NT2/D1 (cell line): Measurements from ENCODE around the gene RHBDD1.

Experiments
- DNase-seq: peaks from one replicate; pipeline ENCODE4 v3.0.0-alpha.2; 2011; ENCODE audit warnings: low read depth, low spot score
- H3K27me3 ChIP-seq: 2 replicates; pipeline ENCODE4 v1.6.0; 2011; ENCODE audit warnings: mild to moderate bottlenecking; ENCODE audit not compliant: insufficient read length, insufficient read depth
- H3K36me3 ChIP-seq: 2 replicates; pipeline ENCODE4 v1.6.1; 2011; ENCODE audit warnings: mild to moderate bottlenecking, low read length, mixed read lengths; ENCODE audit not compliant: insufficient read depth, insufficient read length
- H3K4me1 ChIP-seq: 2 replicates; pipeline ENCODE4 v1.5.1; 2011; ENCODE audit not compliant: insufficient read depth, insufficient read length
- H3K4me3 ChIP-seq: 2 replicates; pipeline ENCODE4 v1.5.1; 2011; ENCODE audit warnings: low read depth; ENCODE audit not compliant: insufficient read length
- H3K9ac ChIP-seq: 2 replicates; pipeline ENCODE4 v1.6.0; 2011; ENCODE audit warnings: low read depth; ENCODE audit not compliant: insufficient read length
- H3K9me3 ChIP-seq: 2 replicates; pipeline ENCODE4 v1.5.1; 2011; ENCODE audit warnings: mild to moderate bottlenecking, low read length; ENCODE audit not compliant: insufficient read depth
- SUZ12 ChIP-seq: IDR thresholded peaks from 2 replicates; pipeline ENCODE4 v1.6.1; 2011; ENCODE audit not compliant: insufficient read length, insufficient read depth; ENCODE audit errors: extremely low read depth
- YY1 ChIP-seq: IDR thresholded peaks from 2 replicates; pipeline ENCODE4 v1.6.1; 2011; ENCODE audit not compliant: insufficient read length, insufficient read depth
- ZNF274 ChIP-seq: IDR thresholded peaks from 2 replicates; pipeline ENCODE4 v1.6.1; 2011; ENCODE audit warnings: mild to moderate bottlenecking, low read depth, low read length

RHBDD1 gene

DNA sequence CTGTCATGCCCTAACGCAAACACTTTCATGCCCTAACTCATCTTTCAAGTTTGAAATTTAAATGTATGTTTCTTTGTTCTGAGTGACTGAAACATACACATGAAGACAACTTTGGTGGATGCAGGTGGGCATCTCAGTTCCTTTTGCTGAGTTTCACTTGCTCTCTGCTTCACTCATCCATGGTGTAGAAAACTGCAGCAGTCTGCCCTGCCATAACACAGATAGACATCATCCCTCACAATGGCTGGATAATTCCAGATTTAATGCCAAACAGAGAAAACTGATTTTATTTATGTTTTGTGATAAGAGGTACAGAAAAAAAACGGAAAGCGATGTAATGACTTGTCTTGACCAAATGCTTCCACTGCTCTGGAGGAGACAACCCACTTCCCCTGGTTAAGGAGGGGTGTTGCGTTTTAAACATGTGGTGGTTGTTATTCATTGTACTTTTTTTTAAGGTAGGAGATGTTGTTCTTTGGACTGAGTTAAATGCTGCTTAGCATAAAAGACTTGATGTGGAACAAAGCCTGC lies 70.4 kb downstream of the RHBDD1 start:
- Histone ChIP-seq H3K4me1 (no peaks in the 10 kb centered on the region), H3K4me3 (no peak overlapping the region)
- TF ChIP-seq YY1 (no peak), ZNF274 (no peak), SUZ12 (no peak)

DNA sequence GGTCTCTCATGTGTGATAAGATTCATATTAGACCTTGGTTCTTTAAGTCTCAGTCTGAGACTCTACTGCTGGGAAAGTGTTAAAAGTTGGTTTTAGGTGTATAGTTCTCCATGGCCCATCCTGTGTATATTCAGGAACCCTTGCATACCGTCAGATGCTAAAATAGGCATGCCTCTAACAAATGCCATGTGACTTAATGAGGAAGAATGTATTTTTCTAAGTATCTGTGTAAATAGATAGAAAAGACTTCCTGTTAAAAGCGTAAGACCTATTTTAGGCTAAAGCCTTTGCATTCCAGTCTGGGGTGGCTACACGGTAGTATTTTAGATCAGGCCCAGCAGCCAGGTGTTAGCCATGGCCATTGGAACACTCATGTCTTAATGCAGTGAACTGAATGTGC lies 73.3 kb downstream of the RHBDD1 start:
- Histone ChIP-seq H3K36me3 (no peaks in the 10 kb centered on the region), H3K9ac (no peak overlapping the region), H3K4me1 (no peaks in the 10 kb centered on the region), H3K4me3 (no peak overlapping the region), H3K9me3 (no peaks in the 10 kb centered on the region), H3K27me3 (no peaks in the 10 kb centered on the region)
- no peak for TF ChIP-seq ZNF274
- no peak for TF ChIP-seq YY1
- no peak for TF ChIP-seq SUZ12
- no peak for DNase-seq

More for the DNA sequence above, 70.4 kb downstream of the RHBDD1 start:
- no peaks in the 10 kb centered on the region for H3K27me3 ChIP-seq
- H3K9ac ChIP-seq = no peak overlapping the region
- DNase-seq = no peak
- no peaks in the 10 kb centered on the region for H3K36me3 ChIP-seq
- no peaks in the 10 kb centered on the region for H3K9me3 ChIP-seq

DNA sequence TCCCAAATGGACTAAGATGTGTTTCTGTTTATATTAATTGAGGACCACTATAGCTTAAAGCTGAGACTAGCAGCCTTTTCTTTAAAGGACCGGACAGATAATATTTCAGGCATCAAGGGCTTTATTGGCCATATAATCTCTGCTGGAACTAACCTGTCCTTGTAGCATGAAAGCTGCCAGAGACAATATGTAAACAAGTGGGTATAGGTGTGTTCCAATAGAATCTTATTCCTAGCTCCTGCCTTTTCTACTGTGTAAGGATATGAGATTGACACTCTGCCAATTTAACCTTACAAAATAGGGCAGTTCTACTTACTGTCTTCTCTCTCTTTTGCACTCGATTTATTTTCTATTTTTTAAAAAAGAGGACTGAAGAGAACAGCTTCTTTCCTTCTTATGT lies 74.0 kb downstream of the RHBDD1 start:
- Histone ChIP-seq H3K9ac (no peak overlapping the region), H3K9me3 (no peaks in the 10 kb centered on the region), H3K36me3 (no peaks in the 10 kb centered on the region), H3K27me3 (no peaks in the 10 kb centered on the region), H3K4me3 (no peak overlapping the region), H3K4me1 (no peaks in the 10 kb centered on the region)
- TF ChIP-seq YY1 = no peak
- DNase-seq = no peak

DNA sequence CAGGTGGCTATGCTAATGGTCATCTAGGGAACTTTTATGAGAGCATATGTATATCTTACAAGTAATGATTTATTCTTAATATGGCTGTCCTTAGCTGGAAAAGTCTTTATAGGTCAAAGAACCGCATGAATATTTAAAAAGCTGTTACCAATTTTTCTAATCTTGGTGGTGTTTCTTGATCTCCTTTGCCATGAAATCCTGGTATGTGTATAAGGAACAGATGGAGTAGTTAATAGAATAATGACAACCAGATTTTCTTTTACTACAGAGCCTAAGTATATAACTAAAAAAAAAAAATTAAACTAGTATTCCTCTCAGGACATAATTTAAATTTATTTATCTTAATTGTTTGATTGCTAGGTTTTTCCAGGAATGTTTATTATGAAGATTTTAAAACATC lies 74.5 kb downstream of the RHBDD1 start:
- H3K36me3 ChIP-seq = no peaks in the 10 kb centered on the region
- no peak overlapping the region for H3K4me3 ChIP-seq
- no peak for DNase-seq
- no peak overlapping the region for H3K9ac ChIP-seq
- H3K27me3 ChIP-seq = no peaks in the 10 kb centered on the region
- H3K9me3 ChIP-seq = no peaks in the 10 kb centered on the region
- TF ChIP-seq ZNF274 = no peak
- TF ChIP-seq SUZ12 = no peak
- TF ChIP-seq YY1 = no peak
- no peaks in the 10 kb centered on the region for H3K4me1 ChIP-seq

DNA sequence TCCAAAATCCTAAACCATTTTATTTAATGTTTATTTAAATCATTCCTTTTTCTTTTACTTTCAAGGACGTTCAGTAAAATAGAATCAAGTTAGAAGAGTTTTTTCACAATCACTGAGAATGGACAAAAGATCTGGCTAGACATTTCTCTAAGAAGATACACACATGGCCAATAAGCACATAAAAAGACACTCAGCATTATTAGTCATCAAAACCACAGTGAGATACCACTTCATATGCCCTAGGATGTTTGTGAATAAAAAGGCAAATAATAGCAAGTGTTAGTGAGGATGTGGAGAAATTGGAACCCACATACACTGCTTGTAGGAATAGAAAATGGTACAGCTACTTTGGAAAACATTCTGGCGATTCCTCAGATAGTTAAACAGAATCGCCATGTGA lies 76.1 kb downstream of the RHBDD1 start:
- Histone ChIP-seq H3K27me3 (no peaks in the 10 kb centered on the region), H3K9me3 (no peaks in the 10 kb centered on the region), H3K4me1 (no peaks in the 10 kb centered on the region), H3K9ac (no peak overlapping the region), H3K36me3 (no peaks in the 10 kb centered on the region), H3K4me3 (no peak overlapping the region)
- no peak for DNase-seq
- TF ChIP-seq ZNF274 (no peak), SUZ12 (no peak), YY1 (no peak)

DNA sequence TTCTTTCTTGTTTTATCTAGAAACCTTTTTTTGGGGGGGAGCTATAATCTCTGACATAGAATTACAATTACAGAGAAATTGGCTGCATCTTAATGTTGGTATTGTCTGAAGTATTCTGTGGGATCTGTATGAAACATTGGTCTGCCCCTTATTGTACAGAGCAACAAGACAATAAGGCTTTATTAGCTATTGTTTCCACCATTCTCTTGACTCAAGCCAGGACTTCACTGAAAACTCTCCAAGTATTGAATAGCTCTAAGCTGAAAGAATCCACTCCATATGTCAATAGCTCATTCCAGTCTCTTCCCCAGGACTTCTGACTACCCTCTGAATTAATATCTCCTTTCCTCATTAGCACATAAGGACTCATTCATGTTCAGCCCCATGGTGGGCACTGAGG lies 77.8 kb downstream of the RHBDD1 start:
- no peak for DNase-seq
- H3K27me3 ChIP-seq = no peaks in the 10 kb centered on the region
- no peak overlapping the region for H3K4me3 ChIP-seq
- no peaks in the 10 kb centered on the region for H3K4me1 ChIP-seq
- no peaks in the 10 kb centered on the region for H3K9me3 ChIP-seq
- H3K9ac ChIP-seq = no peak overlapping the region
- TF ChIP-seq SUZ12 = no peak
- TF ChIP-seq ZNF274 = no peak
- TF ChIP-seq YY1 = no peak
- H3K36me3 ChIP-seq = no peaks in the 10 kb centered on the region

DNA sequence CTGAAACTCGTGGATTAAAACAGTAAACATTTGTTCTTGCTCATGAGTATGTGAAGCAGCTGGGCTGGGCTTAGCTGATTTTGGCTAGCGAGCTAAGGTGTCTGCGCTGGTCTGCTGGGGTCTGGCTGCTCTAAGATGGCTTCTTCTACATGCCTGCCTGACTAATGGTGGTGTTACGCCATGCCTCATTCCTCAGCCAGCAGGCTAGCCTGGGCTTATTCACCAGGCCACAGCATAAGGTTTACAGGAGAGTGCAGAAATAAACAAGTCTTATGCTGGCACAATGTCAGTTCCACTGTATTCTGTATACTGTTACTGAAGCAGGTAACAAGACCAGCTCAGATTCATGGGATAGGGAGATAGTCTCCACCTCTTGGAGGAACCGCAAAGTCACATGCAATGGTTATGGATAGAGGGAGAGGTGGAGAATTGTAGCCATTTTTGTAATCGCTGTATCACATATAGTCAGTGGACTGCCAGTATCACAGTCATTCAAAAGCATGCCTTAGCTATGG lies 80.0 kb downstream of the RHBDD1 start:
- Histone ChIP-seq H3K9ac (no peak overlapping the region), H3K27me3 (no peaks in the 10 kb centered on the region), H3K9me3 (no peaks in the 10 kb centered on the region), H3K36me3 (no peaks in the 10 kb centered on the region), H3K4me1 (no peaks in the 10 kb centered on the region), H3K4me3 (no peak overlapping the region)
- TF ChIP-seq ZNF274 (no peak), SUZ12 (no peak), YY1 (no peak)
- DNase-seq = no peak

DNA sequence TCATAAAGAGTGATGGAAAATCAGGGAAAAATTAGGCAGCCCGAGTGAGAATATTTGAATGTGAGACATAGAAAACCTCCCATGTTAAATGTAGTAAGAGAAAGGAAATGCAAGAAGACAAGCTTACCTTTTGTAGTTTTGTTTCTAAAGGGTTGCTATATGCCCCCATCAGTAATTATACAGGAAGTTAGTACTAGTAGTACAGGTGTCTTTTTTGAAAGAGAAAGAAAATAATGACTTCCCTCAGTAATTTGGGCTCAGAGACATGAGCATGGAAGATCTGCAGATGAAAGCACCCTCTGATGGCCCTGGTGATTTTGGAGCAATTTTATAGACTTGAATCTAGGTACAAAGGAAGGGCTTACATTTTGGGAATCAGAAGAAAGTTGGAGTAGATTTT lies 80.8 kb downstream of the RHBDD1 start:
- Histone ChIP-seq H3K4me1 (no peaks in the 10 kb centered on the region), H3K36me3 (no peaks in the 10 kb centered on the region), H3K4me3 (no peak overlapping the region), H3K27me3 (no peaks in the 10 kb centered on the region), H3K9ac (no peak overlapping the region), H3K9me3 (no peaks in the 10 kb centered on the region)
- DNase-seq = no peak
- TF ChIP-seq YY1 (no peak), SUZ12 (no peak), ZNF274 (no peak)

DNA sequence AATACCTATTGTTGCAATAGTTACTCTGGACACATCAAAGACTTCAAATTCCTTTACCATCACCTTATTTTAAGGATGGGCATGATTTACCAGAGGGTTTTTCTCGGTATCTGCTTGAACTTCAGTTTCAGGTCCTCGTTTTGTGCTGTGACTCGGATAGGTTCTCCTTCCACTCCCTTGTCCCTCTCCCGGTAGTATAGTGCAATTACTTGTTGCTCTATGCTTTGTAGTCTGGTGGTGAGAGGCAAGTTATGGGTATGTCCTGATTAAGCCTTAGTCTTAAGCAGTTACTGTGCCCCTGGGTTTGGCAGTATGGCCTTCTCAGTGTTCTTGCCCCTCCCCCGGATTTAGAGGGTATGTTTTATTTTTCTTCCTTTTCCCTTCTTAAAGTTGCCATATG lies 96.6 kb downstream of the RHBDD1 start:
- Histone ChIP-seq H3K27me3 (no peaks in the 10 kb centered on the region), H3K9ac (no peak overlapping the region)

More for the DNA sequence above, 96.6 kb downstream of the RHBDD1 start:
- Histone ChIP-seq H3K4me1 (no peaks in the 10 kb centered on the region), H3K36me3 (no peaks in the 10 kb centered on the region), H3K9me3 (no peaks in the 10 kb centered on the region), H3K4me3 (no peak overlapping the region)
- TF ChIP-seq SUZ12 (no peak), ZNF274 (no peak), YY1 (no peak)
- no peak for DNase-seq
